HepG2 (cell line): ENCODE measurements around the gene GATA1.

Experiments
- BHLHE40 ChIP-seq: IDR thresholded peaks from 2 replicates; pipeline ENCODE4 v1.6.1; 2011; ENCODE audit warnings: low read length, improper control_type of control experiment
- CREB3 ChIP-seq: sonication (generic); formaldehyde crosslinking; IDR thresholded peaks from 2 replicates; pipeline ENCODE4 v1.5.0; 2020; ENCODE audit warnings: missing genetic modification reagents
- CTCF ChIP-seq: sonication (generic); formaldehyde crosslinking; IDR thresholded peaks from 2 replicates; pipeline ENCODE4 v1.5.0; 2020; ENCODE audit warnings: mild to moderate bottlenecking, missing genetic modification reagents, moderate library complexity
- EZH2 ChIP-seq: conservative IDR thresholded peaks from 2 replicates; pipeline ENCODE4 v1.6.1; 2012; ENCODE audit warnings: mild to moderate bottlenecking, low read depth, low read length, moderate library complexity
- GABPB1 ChIP-seq: IDR thresholded peaks from 2 replicates; pipeline ENCODE4 v1.6.1; 2016; ENCODE audit warnings: mild to moderate bottlenecking, missing genetic modification reagents, moderate library complexity, missing compliant biosample characterization
- KAT8 ChIP-seq: IDR thresholded peaks from 2 replicates; pipeline ENCODE4 v1.6.1; 2016; ENCODE audit warnings: missing genetic modification reagents, missing compliant biosample characterization
- MEIS2 ChIP-seq: sonication (generic); formaldehyde crosslinking; IDR thresholded peaks from 2 replicates; pipeline ENCODE4 v1.9.0; 2021; ENCODE audit warnings: mild to moderate bottlenecking, missing genetic modification reagents
- MTERF4 ChIP-seq: sonication (generic); formaldehyde crosslinking; IDR thresholded peaks from 2 replicates; pipeline ENCODE4 v1.8.0; 2023; ENCODE audit warnings: mild to moderate bottlenecking, missing genetic modification reagents
- MYNN ChIP-seq: sonication (generic); formaldehyde crosslinking; IDR thresholded peaks from 2 replicates; pipeline ENCODE4 v1.4.0; 2020; ENCODE audit warnings: mild to moderate bottlenecking, low read depth, missing genetic modification reagents
- NR2C2 ChIP-seq: sonication (generic); formaldehyde crosslinking; IDR thresholded peaks from 2 replicates; pipeline ENCODE4 v1.4.0; 2020; ENCODE audit warnings: missing genetic modification reagents, mild to moderate bottlenecking, moderate library complexity, borderline replicate concordance
- RAD21 ChIP-seq: fragments of 450-650 bp; formaldehyde crosslinking; IDR thresholded peaks from 2 replicates; pipeline ENCODE4 v1.5.0; 2020; ENCODE audit warnings: mild to moderate bottlenecking
- TAF15 ChIP-seq: fragments of 200-400 bp; formaldehyde crosslinking; IDR thresholded peaks from one replicate; pipeline ENCODE4 v1.6.1; 2018; ENCODE audit warnings: mild to moderate bottlenecking, low read depth, low read length; ENCODE audit not compliant: poor library complexity, severe bottlenecking
- TCF7L2 ChIP-seq: IDR thresholded peaks from 2 replicates; pipeline ENCODE4 v1.6.1; 2011; ENCODE audit warnings: mild to moderate bottlenecking, low read depth, low read length, moderate library complexity
- THAP11 ChIP-seq: IDR thresholded peaks from 2 replicates; pipeline ENCODE4 v1.6.1; 2016; ENCODE audit warnings: missing biosample characterization, missing genetic modification reagents

- TF ChIP-seq CREB3 (CRISPR knock-in tag), result no peak
- no peak for TF ChIP-seq BHLHE40
- no peak for TF ChIP-seq MYNN
- TF ChIP-seq CTCF (CRISPR knock-in tag), result no peak
- TF ChIP-seq TCF7L2, result no peak
- no peak for TF ChIP-seq MTERF4
- no peak for TF ChIP-seq EZH2
- no peak for TF ChIP-seq MEIS2 (CRISPR knock-in tag)
- TF ChIP-seq THAP11 (CRISPR knock-in tag), result no peak
- no peak for TF ChIP-seq KAT8 (CRISPR knock-in tag)
- TF ChIP-seq RAD21 (CRISPR knock-in tag), result no peak
- no peak for TF ChIP-seq TAF15
- TF ChIP-seq GABPB1 (CRISPR knock-in tag), result no peak
- no peak for TF ChIP-seq NR2C2
These were observed 1.4 kb downstream of the GATA1 start for GRCh38 chrX:48787505-48788443.
